OCI-LY3 (cell line): ENCODE results near the gene ISY1.

Experiments used
- CTCF ChIP-seq: fragments of 200-600, 300-600 bp; sonication (generic); IDR thresholded peaks from 2 replicates; pipeline ENCODE4 v1.5.1; 2014; ENCODE audit warnings: antibody characterized with exemption, low read length, low read depth
- EZH2phosphoT487 ChIP-seq: fragments of 200-600 bp; shearing (Covaris generic); IDR thresholded peaks from 2 replicates; pipeline ENCODE4 v1.6.1; 2018; ENCODE audit warnings: antibody characterized with exemption, mixed run types, low read depth

- TF ChIP-seq CTCF (no peak), EZH2phosphoT487 (no peak)
Observed at GRCh38 chr3:129095285-129095684, 65.6 kb downstream of the ISY1 start.
